ENCODE results near the gene HMGXB3.

- TF ChIP-seq RARB (CRISPR knock-in tag; IDR thresholded peaks at IDR 0.05) (no peak), ZFP30 (CRISPR knock-in tag; IDR thresholded peaks at IDR 0.05) (no peak), ZC3H10 (CRISPR knock-in tag; IDR thresholded peaks at IDR 0.05) (no peak), ZFP3 (CRISPR knock-in tag; IDR thresholded peaks at IDR 0.05) (no peak), OSR1 (CRISPR knock-in tag; IDR thresholded peaks at IDR 0.05) (no peak), ZNF70 (CRISPR knock-in tag; IDR thresholded peaks at IDR 0.05) (no peak), ARNTL (CRISPR knock-in tag; IDR thresholded peaks at IDR 0.05; ENCODE audit: borderline replicate concordance, low read depth) (no peak), CSDC2 (CRISPR knock-in tag; IDR thresholded peaks at IDR 0.05) (no peak)
These were observed 49.3 kb upstream of the HMGXB3 start for GRCh38 chr5:149951138-149951749.
